Measurements from ENCODE around the gene GLB1L3. TPM values are rescaled to one million over a fixed set of nuclear protein-coding genes. Genes with fewer than 3 reads are reported as not detected.

GLB1L3 gene
- total and polyA plus RNA-seq, 3 donors from 2014 or later = 13.2 to 21.3 (median 15.6) TPM

DNA sequence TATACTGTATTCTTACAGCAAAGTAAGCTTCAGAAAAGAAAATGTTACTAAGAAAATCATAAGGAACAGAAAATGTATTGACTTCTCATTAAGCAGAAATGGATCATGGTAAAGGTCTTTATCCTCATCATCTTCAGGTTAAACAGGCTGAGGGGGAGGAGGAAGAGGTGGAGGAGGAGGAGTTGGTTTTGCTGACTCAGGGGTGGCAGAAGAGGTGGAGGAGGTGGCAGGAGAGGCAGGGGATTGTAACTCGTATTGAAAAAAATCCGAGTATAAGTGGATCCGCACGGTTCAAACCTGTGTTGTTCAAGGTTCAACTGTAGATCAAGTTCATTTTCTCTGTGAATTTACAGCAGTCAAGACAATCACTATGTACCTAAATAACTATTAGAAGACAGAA lies 13.0 kb downstream of the GLB1L3 start:
- DNase-seq = no peak
- Histone ChIP-seq H3K4me1 (no peaks in the 10 kb centered on the region), H3K36me3 (ENCODE audit: low read depth, missing control alignments) (no peaks in the 10 kb centered on the region), H3K27me3 (no peaks in the 10 kb centered on the region), H3K27ac (no peak overlapping the region), H3K4me3 (no peak overlapping the region), H3K9me3 (no peaks in the 10 kb centered on the region)
- TF ChIP-seq, protein P1, sequence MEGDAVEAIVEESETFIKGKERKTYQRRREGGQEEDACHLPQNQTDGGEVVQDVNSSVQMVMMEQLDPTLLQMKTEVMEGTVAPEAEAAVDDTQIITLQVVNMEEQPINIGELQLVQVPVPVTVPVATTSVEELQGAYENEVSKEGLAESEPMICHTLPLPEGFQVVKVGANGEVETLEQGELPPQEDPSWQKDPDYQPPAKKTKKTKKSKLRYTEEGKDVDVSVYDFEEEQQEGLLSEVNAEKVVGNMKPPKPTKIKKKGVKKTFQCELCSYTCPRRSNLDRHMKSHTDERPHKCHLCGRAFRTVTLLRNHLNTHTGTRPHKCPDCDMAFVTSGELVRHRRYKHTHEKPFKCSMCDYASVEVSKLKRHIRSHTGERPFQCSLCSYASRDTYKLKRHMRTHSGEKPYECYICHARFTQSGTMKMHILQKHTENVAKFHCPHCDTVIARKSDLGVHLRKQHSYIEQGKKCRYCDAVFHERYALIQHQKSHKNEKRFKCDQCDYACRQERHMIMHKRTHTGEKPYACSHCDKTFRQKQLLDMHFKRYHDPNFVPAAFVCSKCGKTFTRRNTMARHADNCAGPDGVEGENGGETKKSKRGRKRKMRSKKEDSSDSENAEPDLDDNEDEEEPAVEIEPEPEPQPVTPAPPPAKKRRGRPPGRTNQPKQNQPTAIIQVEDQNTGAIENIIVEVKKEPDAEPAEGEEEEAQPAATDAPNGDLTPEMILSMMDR (IDR thresholded peaks at IDR 0.05) = no peak
- no peak for TF ChIP-seq POLR2A (IDR thresholded peaks at IDR 0.05)
- intact Hi-C loops (cut with DNase I; ENCODE audit: low total_unique reads) = no loop called here
- WGBS, 2 donors = 55 to 67% methylated on average over 4 of the region's 4 CpGs

- no peaks in the 10 kb centered on the region for H3K4me1 ChIP-seq
- TF ChIP-seq, protein P1 (IDR thresholded peaks at IDR 0.05) = no peak
- no peak for TF ChIP-seq POLR2A (IDR thresholded peaks at IDR 0.05)
- no peak overlapping the region for H3K4me3 ChIP-seq
- no peaks in the 10 kb centered on the region for H3K36me3 ChIP-seq (ENCODE audit: low read depth, missing control alignments)
- WGBS, 2 donors = 40 to 57% methylated on average over 12 of the region's 12 CpGs
- H3K27me3 ChIP-seq = no peaks in the 10 kb centered on the region
- DNase-seq = no peak
- no peaks in the 10 kb centered on the region for H3K9me3 ChIP-seq
- intact Hi-C loops (cut with DNase I; ENCODE audit: low total_unique reads) = no loop called here
- H3K27ac ChIP-seq = no peak overlapping the region
Observed at GRCh38 chr11:134289789-134290188, 13.6 kb downstream of the GLB1L3 start.

GRCh38 chr11:134290646-134291045 lies 14.5 kb downstream of the GLB1L3 start:
- TF ChIP-seq, protein P1 (IDR thresholded peaks at IDR 0.05) = no peak
- TF ChIP-seq POLR2A (IDR thresholded peaks at IDR 0.05) = no peak
- H3K4me3 ChIP-seq = no peak overlapping the region
- no peaks in the 10 kb centered on the region for H3K36me3 ChIP-seq (ENCODE audit: low read depth, missing control alignments)
- intact Hi-C loops (cut with DNase I; ENCODE audit: low total_unique reads) = no loop called here
- H3K27ac ChIP-seq = no peak overlapping the region
- no peaks in the 10 kb centered on the region for H3K4me1 ChIP-seq
- H3K9me3 ChIP-seq = no peaks in the 10 kb centered on the region
- H3K27me3 ChIP-seq = no peaks in the 10 kb centered on the region
- WGBS, 2 donors = 95 to 96% methylated on average over 7 of the region's 7 CpGs
- no peak for DNase-seq

DNA sequence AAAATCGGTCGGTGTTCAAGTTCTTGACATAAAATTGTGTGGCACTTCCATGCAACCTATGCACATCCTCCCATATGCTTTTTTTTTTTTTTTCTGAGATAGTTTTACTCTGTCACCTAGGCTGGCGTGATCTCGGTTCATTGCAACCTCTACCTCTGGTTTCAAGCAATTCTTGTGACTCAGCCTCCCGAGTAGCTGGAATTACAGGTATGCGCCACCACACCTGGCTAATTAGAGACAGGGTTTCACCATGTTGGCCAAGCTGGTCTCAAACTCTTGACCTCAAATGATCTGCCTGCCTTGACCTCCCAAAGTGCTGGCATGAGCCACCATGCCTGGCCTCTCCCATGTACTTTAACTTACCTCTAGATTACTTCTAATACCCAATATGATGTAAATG lies 15.0 kb downstream of the GLB1L3 start:
- Histone ChIP-seq H3K27ac (no peak overlapping the region), H3K9me3 (no peaks in the 10 kb centered on the region), H3K4me3 (no peak overlapping the region), H3K27me3 (no peaks in the 10 kb centered on the region), H3K36me3 (ENCODE audit: low read depth, missing control alignments) (no peaks in the 10 kb centered on the region), H3K4me1 (no peaks in the 10 kb centered on the region)
- 94 to 98% methylated on average over 6 of the region's 6 CpGs for WGBS, 2 donors
- TF ChIP-seq, protein P1 (IDR thresholded peaks at IDR 0.05) = no peak
- TF ChIP-seq POLR2A (IDR thresholded peaks at IDR 0.05) = no peak
- intact Hi-C loops (cut with DNase I; ENCODE audit: low total_unique reads) = no loop called here
- DNase-seq = no peak

DNA sequence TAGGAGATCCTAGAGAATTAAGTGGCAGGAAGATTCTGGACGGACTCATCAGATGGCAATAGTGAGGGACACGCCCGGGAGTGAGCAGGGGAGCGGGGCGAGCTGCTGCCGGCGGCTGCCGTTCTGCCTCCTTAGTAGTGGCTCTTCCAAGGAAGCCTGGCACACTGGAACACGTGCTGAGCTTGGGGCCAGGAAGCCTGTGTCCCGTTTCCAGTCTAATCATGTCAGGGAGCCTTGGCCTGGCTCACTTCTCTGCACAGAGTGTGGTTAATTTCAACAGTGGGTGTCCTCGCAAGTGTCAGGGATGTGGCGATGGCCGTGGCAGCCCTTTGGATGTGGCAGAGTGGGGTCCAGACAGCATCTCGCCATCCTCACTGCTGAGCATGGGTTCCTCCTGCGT lies 16.5 kb downstream of the GLB1L3 start:
- DNase-seq = no peak
- Histone ChIP-seq H3K27me3 (no peaks in the 10 kb centered on the region), H3K36me3 (ENCODE audit: low read depth, missing control alignments) (no peaks in the 10 kb centered on the region), H3K9me3 (no peaks in the 10 kb centered on the region), H3K4me1 (no peaks in the 10 kb centered on the region), H3K27ac (no peak overlapping the region), H3K4me3 (no peak overlapping the region)
- WGBS, 2 donors = 87 to 95% methylated on average over 12 to 15 of the region's 15 CpGs
- no peak for TF ChIP-seq POLR2A (IDR thresholded peaks at IDR 0.05)
- TF ChIP-seq, protein P1 (IDR thresholded peaks at IDR 0.05) = no peak
- intact Hi-C loops (cut with DNase I; ENCODE audit: low total_unique reads) = no loop called here
